A549 (cell line): ENCODE data around the gene DPT.

Experiments used
- EHF ChIP-seq: fragments of 250-450 bp; sonication (Bioruptor Pico); IDR thresholded peaks from 2 replicates; pipeline ENCODE4 v1.5.0; 2020; ENCODE audit warnings: mild to moderate bottlenecking
- EP300 ChIP-seq, 2 experiments: fragments of >200 bp; sonication (Bioruptor Twin); formaldehyde crosslinking; IDR thresholded peaks; 2 replicates in 1 of 2; 3 replicates in 1 of 2; pipeline ENCODE4 v1.6.1; 2016 to 2017
- POLR2A ChIP-seq: IDR thresholded peaks from 2 replicates; pipeline ENCODE4 v1.6.1; 2012; ENCODE audit warnings: mild to moderate bottlenecking, low read length
- RAD21 ChIP-seq, 2 experiments: fragments of >200 bp in 1 of 2; sonication (Bioruptor Twin) in 1 of 2; formaldehyde crosslinking in 1 of 2; IDR thresholded peaks in 1 of 2; conservative IDR thresholded peaks in 1 of 2; 2 replicates in 1 of 2; 3 replicates in 1 of 2; pipeline ENCODE4 v1.6.1; 2012 to 2018; ENCODE audit warnings: inconsistent platforms in 1 of 2
- RCOR1 ChIP-seq: fragments of 150-350 bp; IDR thresholded peaks from 2 replicates; pipeline ENCODE4 v1.6.1; 2014; ENCODE audit warnings: antibody characterized with exemption, low read length, low read depth
- TF ChIP-seq, protein P1 (sequence below): fragments of >200 bp; sonication (Bioruptor Twin); formaldehyde crosslinking; IDR thresholded peaks from 3 replicates; pipeline ENCODE4 v1.5.1; 2016
- TF ChIP-seq, protein P2 (sequence below): IDR thresholded peaks from 2 replicates; pipeline ENCODE4 v1.6.1; 2012

DNA sequence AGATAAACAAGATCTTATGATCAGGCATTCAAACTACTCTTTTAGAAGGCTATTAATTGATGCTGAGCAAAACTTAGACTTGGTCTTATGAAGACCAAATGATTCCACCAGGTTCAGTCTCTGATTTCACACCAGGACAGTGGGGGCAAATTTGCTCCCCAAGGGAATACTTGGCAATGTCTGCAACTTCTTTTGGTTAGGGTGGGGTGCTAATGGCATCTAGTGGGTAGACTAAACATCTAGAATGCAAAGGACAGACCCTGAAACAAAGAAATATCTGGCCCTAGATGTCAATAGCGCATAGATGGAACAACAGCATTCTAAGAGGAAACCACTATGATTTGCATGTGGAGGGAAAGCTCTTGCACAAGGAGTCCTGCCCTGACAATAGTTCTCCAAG, 30.6 kb downstream of the DPT start:
- TF ChIP-seq, protein P1, sequence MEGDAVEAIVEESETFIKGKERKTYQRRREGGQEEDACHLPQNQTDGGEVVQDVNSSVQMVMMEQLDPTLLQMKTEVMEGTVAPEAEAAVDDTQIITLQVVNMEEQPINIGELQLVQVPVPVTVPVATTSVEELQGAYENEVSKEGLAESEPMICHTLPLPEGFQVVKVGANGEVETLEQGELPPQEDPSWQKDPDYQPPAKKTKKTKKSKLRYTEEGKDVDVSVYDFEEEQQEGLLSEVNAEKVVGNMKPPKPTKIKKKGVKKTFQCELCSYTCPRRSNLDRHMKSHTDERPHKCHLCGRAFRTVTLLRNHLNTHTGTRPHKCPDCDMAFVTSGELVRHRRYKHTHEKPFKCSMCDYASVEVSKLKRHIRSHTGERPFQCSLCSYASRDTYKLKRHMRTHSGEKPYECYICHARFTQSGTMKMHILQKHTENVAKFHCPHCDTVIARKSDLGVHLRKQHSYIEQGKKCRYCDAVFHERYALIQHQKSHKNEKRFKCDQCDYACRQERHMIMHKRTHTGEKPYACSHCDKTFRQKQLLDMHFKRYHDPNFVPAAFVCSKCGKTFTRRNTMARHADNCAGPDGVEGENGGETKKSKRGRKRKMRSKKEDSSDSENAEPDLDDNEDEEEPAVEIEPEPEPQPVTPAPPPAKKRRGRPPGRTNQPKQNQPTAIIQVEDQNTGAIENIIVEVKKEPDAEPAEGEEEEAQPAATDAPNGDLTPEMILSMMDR, result no peak
- no peak for TF ChIP-seq POLR2A
- TF ChIP-seq, protein P2, sequence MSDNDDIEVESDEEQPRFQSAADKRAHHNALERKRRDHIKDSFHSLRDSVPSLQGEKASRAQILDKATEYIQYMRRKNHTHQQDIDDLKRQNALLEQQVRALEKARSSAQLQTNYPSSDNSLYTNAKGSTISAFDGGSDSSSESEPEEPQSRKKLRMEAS, result no peak
- TF ChIP-seq EP300 (IDR thresholded peaks at IDR 0.05), result no peak
- no peak for TF ChIP-seq EHF (CRISPR knock-in tag)
- TF ChIP-seq RCOR1, result no peak
- no peak for TF ChIP-seq RAD21 (conservative IDR thresholded peaks at IDR 0.05 in 1 of 2, IDR thresholded peaks at IDR 0.05 in 1 of 2)
